MM.1S (cell line): Measurements from ENCODE around the gene PLEKHM3.

Experiments used
- DNase-seq: peaks from one replicate; pipeline ENCODE4 v3.0.0-alpha.2; 2015
- H2AFZ ChIP-seq: fragments of 300-600 bp; sonication (generic); 2 replicates; pipeline ENCODE4 v1.6.0; 2016; ENCODE audit warnings: antibody characterized with exemption, low read length
- H3F3A ChIP-seq: fragments of 300-600 bp; sonication (generic); 2 replicates; pipeline ENCODE4 v1.6.1; 2016; ENCODE audit warnings: mild to moderate bottlenecking, antibody characterized with exemption, low read length, moderate library complexity, mixed read lengths; ENCODE audit not compliant: insufficient read depth
- H3K27ac ChIP-seq: fragments of 300-600 bp; sonication (generic); 2 replicates; pipeline ENCODE4 v1.5.1; 2016; ENCODE audit warnings: mild to moderate bottlenecking, low read length
- H3K27me3 ChIP-seq: fragments of 300-600 bp; sonication (generic); replicated peaks from 2 replicates; pipeline ENCODE4 v1.6.0; 2016; ENCODE audit warnings: low read length; ENCODE audit not compliant: insufficient read depth
- H3K36me3 ChIP-seq: fragments of 300-600 bp; sonication (generic); replicated peaks from 2 replicates; pipeline ENCODE4 v1.6.1; 2016; ENCODE audit warnings: mild to moderate bottlenecking, low read length, mixed read lengths; ENCODE audit not compliant: insufficient read depth
- H3K4me1 ChIP-seq: fragments of 300-600 bp; sonication (generic); 2 replicates; pipeline ENCODE4 v1.6.1; 2016; ENCODE audit warnings: low read length, mixed read lengths
- H3K4me2 ChIP-seq: fragments of 300-600 bp; sonication (generic); 2 replicates; pipeline ENCODE4 v1.6.0; 2016; ENCODE audit warnings: low read depth, low read length
- H3K4me3 ChIP-seq: fragments of 300-600 bp; sonication (generic); 2 replicates; pipeline ENCODE4 v1.5.1; 2016; ENCODE audit warnings: low read length, mixed read lengths
- H3K79me2 ChIP-seq: fragments of 300-600 bp; sonication (generic); 2 replicates; pipeline ENCODE4 v1.6.1; 2016; ENCODE audit warnings: mixed run types, low read length, mixed read lengths
- H3K9ac ChIP-seq: fragments of 300-600 bp; sonication (generic); 2 replicates; pipeline ENCODE4 v1.6.1; 2016; ENCODE audit warnings: low read length, mixed read lengths
- H3K9me2 ChIP-seq: fragments of 300-600 bp; sonication (generic); replicated peaks from 2 replicates; pipeline ENCODE4 v1.6.1; 2016; ENCODE audit warnings: mild to moderate bottlenecking, low read length, mixed read lengths; ENCODE audit not compliant: insufficient read depth
- H3K9me3 ChIP-seq: fragments of 300-600 bp; sonication (generic); replicated peaks from 2 replicates; pipeline ENCODE4 v1.6.1; 2016; ENCODE audit warnings: mild to moderate bottlenecking, low read length, mixed read lengths; ENCODE audit not compliant: insufficient read depth
- H4K20me1 ChIP-seq: fragments of 300-600 bp; sonication (generic); 2 replicates; pipeline ENCODE4 v1.6.1; 2016; ENCODE audit warnings: mild to moderate bottlenecking, low read length, moderate library complexity, mixed read lengths; ENCODE audit not compliant: insufficient read depth
- CTCF ChIP-seq: fragments of 300-600 bp; sonication (generic); IDR thresholded peaks from 2 replicates; pipeline ENCODE4 v1.5.1; 2016; ENCODE audit warnings: antibody characterized with exemption, low read length, mixed read lengths
- EZH2 ChIP-seq: fragments of 300-600 bp; sonication (generic); optimal IDR thresholded peaks from 2 replicates; pipeline ENCODE3; 2017; ENCODE audit warnings: low read depth, mild to moderate bottlenecking, antibody characterized with exemption, low read length, mixed read lengths
- EZH2phosphoT487 ChIP-seq: fragments of 300-600 bp; sonication (generic); IDR thresholded peaks from 2 replicates; pipeline ENCODE4 v1.6.1; 2018; ENCODE audit warnings: antibody characterized with exemption, low read length

PLEKHM3 gene

GRCh38 chr2:207933396-207934065 lies 91.8 kb downstream of the PLEKHM3 start:
- no peaks in the 10 kb centered on the region for H3K27me3 ChIP-seq
- TF ChIP-seq EZH2 (no peak), CTCF (no peak), EZH2phosphoT487 (no peak)
- no peak overlapping the region for H2AFZ ChIP-seq
- no peaks in the 10 kb centered on the region for H3K79me2 ChIP-seq
- DNase-seq, result no peak
- H3K9me2 ChIP-seq, result no peaks in the 10 kb centered on the region
- no peak overlapping the region for H3K27ac ChIP-seq
- H3K4me1 ChIP-seq, result no peaks in the 10 kb centered on the region
- no peaks in the 10 kb centered on the region for H4K20me1 ChIP-seq
- no peak overlapping the region for H3K4me2 ChIP-seq
- no peaks in the 10 kb centered on the region for H3K9me3 ChIP-seq
- no peak overlapping the region for H3K9ac ChIP-seq
- no peak overlapping the region for H3K4me3 ChIP-seq
- no peaks in the 10 kb centered on the region for H3F3A ChIP-seq
- no peaks in the 10 kb centered on the region for H3K36me3 ChIP-seq

- Histone ChIP-seq H3K27me3 (no peaks in the 10 kb centered on the region), H2AFZ (no peak overlapping the region), H3K4me3 (no peak overlapping the region), H3K9ac (no peak overlapping the region), H3K36me3 (no peaks in the 10 kb centered on the region), H3K27ac (no peak overlapping the region), H3K9me3 (no peaks in the 10 kb centered on the region), H3K9me2 (no peaks in the 10 kb centered on the region), H3F3A (no peaks in the 10 kb centered on the region), H3K79me2 (no peaks in the 10 kb centered on the region), H3K4me1 (no peaks in the 10 kb centered on the region), H4K20me1 (no peaks in the 10 kb centered on the region), H3K4me2 (no peak overlapping the region)
- TF ChIP-seq EZH2 (no peak), CTCF (no peak), EZH2phosphoT487 (no peak)
- DNase-seq, result no peak
These were observed 93.2 kb downstream of the PLEKHM3 start for GRCh38 chr2:207932106-207932505.

GRCh38 chr2:207930747-207931146 lies 94.6 kb downstream of the PLEKHM3 start:
- no peaks in the 10 kb centered on the region for H4K20me1 ChIP-seq
- H3K9me2 ChIP-seq, result no peaks in the 10 kb centered on the region
- H3K27me3 ChIP-seq, result no peaks in the 10 kb centered on the region
- no peak for DNase-seq
- H3K9ac ChIP-seq, result no peak overlapping the region
- no peak overlapping the region for H3K4me2 ChIP-seq
- no peaks in the 10 kb centered on the region for H3F3A ChIP-seq
- TF ChIP-seq EZH2 (no peak), EZH2phosphoT487 (no peak), CTCF (no peak)
- H3K27ac ChIP-seq, result no peak overlapping the region
- no peak overlapping the region for H3K4me3 ChIP-seq
- H3K4me1 ChIP-seq, result no peaks in the 10 kb centered on the region
- no peaks in the 10 kb centered on the region for H3K9me3 ChIP-seq
- H2AFZ ChIP-seq, result no peak overlapping the region
- no peaks in the 10 kb centered on the region for H3K36me3 ChIP-seq
- H3K79me2 ChIP-seq, result no peaks in the 10 kb centered on the region
